ENCODE results near the gene GSK3B.
"Not testable (repeated sequence)": the region's sequence is repeated elsewhere in the genome, so short reads cannot be mapped to it uniquely, and the experiment has no call there.

The GSK3B gene

DNA sequence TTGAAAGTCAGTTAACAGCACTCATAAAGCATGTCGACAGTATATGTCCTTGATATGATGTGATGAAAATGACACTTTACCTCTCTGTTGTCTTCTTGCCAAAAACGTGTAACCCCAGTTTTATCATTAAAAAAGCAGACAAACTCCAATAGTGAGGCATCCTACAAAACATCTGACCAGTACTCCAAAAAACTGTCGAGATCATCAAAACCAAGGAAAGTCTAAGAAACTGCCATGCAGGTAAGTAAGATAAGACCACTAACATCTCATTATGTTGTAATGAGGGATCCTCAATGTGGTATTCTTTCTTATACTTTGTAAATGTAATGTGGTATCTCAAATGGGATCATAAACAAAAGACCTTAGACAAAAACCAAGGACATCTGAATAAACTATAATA is 160.0 kb downstream of the GSK3B start:
- no peak for DNase-seq (ENCODE audit: low spot score)

DNA sequence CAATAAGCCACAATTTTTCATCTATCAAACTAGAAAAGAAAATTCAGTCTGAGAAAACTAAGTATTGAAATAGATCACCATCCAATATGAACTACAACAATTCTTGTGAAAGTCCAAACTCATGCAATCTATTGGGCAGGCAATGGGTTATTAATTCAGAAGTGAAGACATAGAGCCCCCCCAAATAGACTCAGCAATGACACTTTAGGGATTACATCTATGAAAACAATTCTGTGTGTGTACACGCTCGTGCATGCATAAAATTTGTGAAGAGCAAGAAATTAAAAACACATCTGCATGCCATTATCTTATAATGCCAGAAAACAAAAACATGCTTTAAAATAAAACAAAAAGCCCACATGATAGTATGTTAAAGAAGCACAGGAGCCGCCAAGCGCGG is 161.0 kb downstream of the GSK3B start:
- no peak for DNase-seq (ENCODE audit: low spot score)

DNA sequence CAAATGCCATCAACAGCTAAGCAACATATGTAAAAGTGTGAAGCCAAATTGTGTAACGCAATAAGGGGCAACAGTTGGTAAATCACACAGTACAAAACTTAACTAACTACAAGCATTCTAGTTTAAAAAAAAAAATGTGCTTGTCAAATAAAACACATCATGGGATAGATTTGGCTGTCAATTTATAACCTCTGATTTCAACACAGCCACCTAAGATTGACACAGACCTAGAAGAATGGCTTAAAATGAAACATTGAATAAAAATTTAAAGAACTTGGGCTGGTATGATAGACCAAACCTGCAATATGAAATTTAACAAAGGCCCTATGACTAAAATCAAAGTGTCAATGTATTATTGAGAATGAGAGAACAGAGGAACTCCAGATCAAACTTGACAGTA is 164.0 kb downstream of the GSK3B start:
- DNase-seq (ENCODE audit: low spot score): no peak

DNA sequence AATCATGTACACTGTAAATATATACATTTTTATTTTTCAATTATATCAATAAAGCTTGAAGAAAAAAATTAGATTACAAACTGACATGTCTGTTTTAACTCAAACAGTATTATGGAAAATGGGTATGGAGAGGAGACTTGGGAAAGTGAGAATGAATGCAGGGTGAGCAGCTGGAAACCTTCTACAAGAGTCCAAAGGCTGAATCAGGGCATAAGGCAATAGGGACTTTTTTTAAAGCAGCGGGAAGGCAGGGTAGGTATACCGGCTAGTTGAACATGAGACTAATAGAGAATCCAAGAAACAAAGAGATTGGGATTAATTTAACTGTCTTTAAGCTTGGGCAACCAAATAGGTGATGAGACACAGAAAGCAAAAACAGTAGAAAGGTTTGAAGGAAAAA is 167.1 kb downstream of the GSK3B start:
- DNase-seq (ENCODE audit: low spot score): no peak

DNA sequence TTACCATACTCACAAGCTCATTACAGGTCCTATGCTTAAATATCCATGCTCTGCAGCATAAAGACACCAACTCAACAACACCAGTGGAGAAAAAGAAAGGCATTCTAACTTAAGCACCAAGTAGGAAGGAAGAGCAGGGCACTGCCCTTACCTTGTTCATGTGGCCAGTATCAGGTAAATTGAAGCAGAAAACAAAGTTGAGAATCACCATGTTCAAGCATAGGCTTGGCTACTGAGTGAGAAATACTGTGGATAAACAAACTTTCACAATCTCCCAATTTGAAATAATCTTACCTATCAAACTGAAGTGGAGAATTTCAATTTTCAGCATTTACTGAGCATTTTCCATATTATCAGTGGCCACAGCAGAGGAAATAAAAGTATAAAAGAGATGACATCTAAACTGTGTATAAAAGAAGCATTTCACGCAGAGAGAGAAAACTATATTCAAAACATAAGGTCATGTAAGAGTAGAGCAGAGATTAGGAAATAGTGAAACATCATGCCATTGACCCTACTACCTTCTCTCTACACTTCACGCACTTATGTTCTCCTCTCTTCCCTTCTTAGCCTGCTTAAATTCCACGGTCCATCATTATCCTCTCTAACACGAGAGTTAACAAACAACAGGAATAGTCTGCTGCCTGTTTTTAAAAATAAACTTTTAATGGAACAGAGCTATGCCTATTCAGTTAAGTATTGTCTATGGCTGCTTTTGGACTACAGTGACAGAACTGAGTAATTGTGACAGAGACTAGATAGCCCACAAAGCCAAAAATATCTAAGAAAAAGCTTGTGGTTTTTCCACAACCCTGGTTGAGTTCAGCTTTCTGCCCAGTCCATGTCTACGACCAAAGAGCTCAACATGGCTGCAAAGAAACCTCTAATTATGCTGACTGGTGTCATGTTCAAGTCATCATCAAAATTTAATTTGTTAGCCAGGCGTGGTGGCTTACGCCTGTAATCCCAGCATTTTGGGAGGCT is 169.8 kb downstream of the GSK3B start:
- no peak for DNase-seq (ENCODE audit: low spot score)

DNA sequence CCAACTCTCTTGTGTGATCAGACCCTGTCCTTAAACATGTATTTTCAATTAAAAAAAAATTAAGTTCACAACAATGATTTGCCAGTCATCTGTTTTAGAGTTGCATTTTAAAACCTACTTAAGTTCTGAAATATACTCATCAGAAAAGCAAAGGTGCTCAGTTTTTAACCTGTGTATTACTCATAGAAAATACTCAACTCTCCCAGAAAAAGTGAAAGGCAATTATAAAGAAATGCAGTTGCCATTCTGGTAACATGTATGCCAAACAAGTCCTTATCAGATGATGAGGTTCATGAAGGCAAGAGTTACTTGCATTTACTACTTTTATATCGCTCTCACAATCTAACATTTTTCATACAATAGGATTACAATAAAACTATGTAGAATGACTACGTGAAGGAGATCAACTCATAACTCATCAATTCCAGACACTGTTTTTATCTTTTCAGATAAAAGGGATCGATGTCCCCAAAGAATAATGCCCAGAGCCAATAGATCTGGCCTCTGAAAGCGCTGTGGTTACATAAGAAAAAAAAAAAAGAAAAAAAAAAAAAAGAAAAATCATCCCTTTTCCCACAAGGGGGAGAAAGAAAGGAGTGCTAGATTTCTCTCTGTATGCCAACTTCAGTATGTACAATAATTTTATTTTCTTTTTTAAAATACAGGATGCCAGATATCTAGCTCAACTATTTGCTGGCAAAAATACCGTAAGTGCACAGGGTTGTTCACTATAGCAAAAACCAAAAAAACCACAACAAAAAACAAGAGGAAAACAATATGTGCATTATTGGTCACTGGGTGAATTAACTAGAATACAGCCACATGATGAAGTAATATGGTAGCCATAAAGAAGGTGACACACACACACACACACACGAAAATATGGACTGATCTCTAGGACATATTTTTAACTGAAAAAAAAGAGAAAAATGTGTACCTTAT is 175.0 kb downstream of the GSK3B start:
- no peak for DNase-seq (ENCODE audit: low spot score)

DNA sequence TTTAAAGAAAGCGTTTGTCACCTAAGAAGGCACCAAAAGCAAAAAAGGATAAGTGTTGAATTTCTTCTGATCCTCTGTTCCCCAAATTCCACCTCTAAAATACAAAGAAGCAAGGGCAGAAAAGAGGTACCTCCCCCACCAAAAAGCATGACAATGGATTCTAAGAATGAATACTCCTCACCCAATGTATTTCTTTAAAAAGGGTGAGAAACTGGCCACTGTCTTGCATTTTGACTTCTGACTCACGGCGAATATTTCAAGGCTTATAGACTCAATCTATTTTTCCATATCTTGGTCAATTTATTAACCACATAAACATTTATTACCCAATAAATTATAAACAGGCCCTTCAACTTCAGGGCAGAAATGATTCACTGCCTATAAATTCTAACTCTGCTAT is 181.2 kb downstream of the GSK3B start:
- no peak for DNase-seq (ENCODE audit: low spot score)

DNA sequence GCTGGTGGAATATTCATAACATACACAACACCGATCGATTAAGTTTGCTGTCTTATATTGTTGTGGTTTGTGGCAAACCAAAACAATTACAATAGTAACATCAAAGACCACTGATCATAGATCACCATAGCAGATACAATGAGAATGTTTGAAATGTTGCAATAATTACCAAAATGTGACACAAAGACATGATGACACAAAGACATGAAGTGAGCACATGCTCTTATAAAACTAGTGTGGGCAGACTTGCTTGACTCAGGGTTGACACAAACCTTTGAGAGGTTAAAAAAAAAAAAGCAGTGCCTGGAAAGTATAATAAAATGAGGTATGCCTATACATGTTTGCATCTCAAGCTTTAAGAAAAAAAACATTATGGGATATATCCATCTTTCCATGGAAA is 182.0 kb downstream of the GSK3B start:
- DNase-seq (ENCODE audit: low spot score): no peak

DNA sequence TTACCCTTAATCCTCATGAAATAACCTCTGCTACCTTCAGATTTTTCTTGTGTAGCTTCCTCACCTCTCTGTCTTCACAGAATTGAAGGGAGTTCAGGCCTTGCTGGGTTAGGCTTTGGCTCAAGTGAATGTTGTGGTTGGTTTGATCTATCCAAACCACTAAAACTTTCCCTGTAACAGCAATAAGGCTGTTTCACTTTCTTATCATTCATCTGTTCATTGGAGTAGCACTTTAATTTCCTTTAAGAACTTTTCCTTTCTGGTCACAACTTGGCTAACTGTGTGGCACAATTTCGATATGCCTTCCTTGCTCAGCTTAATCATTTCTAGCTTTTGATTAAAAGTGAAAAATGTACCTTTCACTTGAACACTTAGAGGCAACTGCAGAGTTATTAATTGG is 182.5 kb downstream of the GSK3B start:
- DNase-seq (ENCODE audit: low spot score): no peak

DNA sequence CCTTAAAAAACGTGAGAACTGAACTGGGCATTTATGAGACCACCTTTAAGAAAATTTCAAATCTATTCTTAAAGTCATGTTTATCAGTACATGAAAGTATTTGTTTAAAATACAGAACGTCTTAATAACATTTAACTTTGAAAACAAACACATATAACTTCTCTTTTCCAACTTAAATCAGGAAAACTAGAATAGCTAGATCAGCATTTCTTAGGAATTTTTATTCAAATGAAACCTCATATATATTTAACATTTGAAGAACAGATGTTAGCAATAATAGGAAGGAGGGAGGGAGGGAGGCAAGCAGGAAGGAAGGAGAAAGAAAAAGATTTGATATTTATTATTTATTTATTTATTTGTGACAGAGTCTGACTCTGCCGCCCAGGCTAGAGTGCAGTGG is 192.2 kb downstream of the GSK3B start:
- DNase-seq (ENCODE audit: low spot score): no peak

DNA sequence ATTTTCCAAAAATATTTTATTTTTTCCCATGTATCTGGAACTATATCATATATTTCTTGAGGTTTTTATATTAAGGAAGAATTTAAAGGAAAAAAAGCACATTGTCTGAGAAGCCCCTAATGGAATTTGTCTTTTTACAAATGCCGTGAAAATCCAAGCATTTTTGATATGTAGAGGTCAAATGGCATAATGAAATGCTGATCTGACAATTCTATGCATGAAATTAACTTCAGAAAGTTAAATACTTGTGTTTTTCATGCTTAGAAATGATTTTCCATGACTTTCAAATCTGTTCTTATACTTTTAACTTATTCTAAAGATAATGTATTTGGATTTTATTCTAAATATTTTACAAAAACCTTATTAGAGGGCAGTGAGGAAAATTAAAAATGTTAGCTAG is 193.1 kb downstream of the GSK3B start:
- no peak for DNase-seq (ENCODE audit: low spot score)

DNA sequence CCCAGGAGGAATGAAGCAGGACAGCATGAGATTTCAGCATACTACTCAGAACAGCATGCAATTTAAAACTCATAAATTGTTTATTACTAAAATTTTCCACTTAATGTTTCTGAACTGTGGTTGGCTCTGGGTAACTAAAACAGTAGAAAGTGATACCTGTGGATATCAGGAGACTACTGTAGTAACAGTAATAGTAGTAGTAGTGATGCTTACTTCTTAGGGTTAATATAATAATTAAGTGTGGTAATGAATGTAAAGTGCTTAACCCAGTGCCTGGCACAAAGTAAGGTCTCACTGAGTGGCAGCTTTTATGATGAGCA is 195.1 kb downstream of the GSK3B start:
- DNase-seq (ENCODE audit: low spot score): no peak

DNA sequence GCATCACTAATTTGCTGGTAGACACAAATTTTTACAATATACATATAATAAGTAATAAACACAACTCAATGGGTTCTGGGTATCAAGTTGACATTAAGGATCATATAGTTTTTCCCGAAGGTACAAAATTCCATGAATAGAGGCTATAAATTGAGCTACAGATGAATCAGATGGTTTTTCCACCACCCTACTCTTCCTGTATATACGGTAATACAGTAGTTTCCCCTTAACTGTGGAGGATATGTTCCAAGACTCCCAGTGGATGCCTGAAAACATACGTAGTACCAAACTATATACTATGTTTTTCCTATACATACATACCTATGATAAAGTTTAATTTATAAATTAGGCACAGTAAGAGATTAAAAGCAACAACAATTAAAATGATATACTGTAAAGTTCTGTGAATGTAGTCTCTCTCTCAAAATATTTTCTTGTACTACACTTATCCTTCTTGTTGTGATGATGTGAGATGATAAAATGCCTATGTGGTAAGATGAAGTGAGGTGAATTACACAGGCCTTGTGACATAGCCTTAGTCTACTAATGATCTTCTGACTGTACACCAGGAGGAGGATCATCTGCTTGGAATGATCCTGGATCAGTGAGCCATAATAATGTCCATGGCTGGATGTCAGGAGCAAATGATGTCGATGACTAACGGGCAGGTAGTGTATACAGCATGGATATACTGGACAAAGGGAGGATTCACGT is 195.6 kb downstream of the GSK3B start:
- no peak for DNase-seq (ENCODE audit: low spot score)

DNA sequence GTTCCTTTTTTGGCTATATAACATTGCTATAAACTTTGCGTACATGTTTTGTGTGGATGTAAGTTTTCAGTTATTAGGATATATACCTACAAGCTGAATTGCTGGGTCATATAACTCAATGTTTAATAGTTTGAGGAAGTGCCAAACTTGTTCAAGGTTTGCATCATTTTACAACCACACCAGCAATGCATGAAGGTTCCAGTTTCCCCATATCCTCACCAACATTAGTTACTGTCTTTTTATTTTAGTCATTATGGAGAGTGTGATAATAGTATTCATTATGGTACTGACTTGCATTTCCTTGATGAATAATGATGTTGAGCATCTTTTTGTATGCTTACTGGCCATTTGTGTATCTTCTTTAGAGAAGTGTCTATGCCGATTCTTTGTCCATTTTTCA is 200.1 kb downstream of the GSK3B start:
- DNase-seq (ENCODE audit: low spot score): no peak

DNA sequence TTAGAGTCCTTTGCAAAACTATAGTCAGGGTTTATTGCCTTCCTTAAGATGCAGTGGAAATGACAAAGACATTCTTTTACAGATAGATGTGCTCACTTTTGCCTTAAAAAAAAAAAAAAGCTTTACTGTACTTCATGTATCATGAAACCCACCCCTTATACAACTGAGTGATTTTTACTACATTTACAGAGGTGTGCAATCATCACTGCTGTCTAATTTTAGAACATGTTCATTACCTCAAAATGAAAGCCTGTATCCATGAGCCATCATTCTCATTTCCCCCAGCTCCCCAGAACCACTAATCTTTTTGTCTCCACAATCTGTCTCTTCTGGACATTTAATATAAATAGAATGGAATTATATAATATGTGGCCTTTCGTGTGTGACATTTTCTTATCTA is 200.5 kb downstream of the GSK3B start:
- no peak for DNase-seq (ENCODE audit: low spot score)

DNA sequence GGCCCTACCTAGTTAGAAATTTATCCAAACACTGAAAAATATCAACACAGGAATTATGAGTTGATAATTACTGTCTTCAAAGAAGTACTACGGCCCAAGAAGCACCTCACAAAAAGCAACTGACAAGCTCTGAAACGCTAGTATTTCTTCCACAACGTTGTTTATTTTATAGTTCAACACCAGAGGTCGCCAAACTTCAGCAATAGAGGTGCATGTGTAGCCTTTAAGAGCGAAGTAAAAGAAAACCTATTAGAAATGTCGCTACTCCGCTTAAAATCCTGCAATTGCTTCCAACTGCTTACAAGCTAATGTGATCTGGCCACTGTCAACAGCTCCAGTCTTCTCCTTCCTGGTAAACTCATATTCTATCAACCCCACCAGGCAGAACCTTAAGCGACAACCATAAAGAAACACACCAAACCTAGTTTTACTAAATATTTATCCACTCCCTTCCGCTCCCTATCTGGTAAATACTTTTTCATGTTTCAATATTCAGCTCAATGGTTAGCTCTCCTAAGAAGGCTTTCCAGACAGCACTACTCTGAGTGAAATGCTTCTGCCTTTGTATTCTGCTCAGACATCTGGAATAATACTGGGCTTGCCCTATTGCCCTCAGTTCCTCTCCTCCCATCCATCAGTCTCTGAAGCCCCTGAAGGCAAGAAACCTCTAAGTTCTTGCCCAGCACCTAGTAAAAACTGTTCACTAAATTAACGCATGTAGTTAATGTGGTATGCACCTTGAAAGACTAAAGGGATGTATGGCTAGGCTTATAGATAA is 202.1 kb downstream of the GSK3B start:
- peak; percentile 11 for DNase-seq (ENCODE audit: low spot score)

DNA sequence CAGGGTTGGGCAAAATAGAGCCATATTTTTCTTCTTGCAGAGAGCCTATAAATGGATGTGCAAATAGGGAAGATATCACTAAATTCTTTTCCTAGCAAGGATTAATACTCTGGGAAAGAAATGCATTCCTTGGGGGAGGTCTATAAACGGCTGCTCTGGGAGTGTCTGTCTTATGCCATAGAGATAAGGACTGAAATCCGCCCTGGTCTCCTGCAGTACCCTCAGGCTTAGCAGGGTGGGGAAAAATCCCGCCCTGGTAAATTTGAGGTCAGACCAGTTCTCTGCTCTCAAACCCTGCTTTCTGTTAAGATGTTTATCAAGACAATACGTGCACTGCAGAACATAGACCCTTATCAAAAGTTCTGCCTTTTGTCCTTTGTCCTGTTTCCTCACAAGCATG is 205.6 kb downstream of the GSK3B start:
- DNase-seq (ENCODE audit: low spot score): not testable (repeated sequence)

DNA sequence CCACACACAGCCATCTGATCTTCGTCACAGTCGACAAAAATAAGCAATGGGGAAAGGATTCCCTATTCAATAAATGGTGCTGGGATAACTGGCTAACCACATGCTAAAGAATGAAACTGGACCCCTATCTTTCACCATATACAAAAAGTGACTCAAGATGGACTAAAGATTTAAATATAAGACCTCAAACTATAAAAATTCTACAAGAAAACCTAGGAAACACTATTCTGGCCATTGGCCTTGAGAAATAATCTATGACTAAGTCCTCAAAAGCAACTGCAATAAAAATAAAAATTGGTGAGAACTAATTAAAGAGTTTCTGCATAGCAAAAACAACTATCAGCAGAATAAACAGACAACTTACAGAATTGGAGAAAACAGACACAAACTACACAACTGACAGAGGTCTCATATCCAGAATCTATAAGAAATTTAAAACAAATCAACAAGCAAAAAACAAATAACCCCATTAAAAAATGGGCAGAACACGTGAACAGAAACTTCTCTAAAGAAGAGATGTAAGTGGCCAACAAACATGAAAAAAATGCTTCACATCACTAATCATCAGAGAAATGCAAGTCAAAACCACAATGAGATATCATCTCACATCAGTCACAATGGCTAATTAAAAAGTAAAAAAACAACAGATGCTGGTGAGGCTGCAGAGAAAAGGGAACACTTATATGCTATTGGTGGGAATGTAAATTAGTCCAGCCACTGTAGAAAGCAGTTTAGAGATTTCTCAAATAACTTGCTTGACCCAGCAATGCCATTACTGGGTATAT is 208.3 kb downstream of the GSK3B start:
- no peak for DNase-seq (ENCODE audit: low spot score)

DNA sequence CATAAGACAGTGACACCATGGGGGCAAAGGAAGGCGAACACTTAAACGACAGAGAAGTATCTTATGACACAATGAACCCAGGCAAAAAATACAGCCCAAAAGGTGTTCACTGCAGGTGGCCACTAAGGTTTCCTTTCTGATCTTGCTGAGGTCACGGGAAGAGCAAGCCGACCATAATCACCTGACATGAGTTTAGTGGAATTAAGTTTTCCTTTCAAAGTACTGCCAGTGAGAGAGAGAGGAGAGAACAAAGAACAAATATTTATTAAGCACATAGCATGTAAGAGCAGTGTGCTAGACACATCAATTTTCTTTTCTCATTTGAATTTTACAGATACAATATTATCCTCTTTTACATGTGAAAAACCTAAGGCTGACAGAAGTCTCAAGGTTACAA is 210.1 kb downstream of the GSK3B start:
- DNase-seq (ENCODE audit: low spot score): no peak

DNA sequence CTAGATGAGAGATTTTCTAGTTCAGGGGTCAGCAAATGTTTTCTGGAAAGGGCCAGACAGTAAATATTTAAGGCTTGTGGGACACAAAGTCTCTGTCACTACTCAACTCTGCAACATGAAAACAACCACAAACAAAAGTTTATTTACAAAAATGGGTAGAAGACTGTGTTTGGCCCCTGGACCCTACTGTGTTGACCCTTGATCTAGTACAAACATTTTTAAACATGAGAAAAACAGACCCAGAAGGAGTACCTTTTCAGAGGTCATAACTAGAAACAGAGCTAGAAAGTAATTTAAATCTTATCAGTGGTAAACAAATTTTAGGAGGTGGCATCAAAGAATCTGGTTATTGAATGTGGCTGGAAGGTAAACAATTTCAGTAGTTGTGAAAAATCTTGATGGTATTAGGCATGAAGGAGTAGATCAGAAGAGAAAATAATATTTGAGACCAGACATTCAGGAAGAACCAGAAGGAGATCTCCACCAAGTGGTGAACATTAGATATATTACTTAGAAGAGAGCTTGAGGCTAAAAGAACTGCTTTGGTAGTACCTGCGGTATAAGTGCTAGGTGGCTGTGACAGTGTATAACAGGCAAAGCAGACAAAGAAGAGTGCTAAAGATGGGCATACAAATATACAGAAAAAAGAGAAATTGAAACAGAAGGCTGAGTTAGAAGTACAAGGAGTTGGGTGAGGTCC is 210.6 kb downstream of the GSK3B start:
- no peak for DNase-seq (ENCODE audit: low spot score)
